Fibroblast of villous mesenchyme (primary cell): ENCODE results near the gene IFNK. TPM values are rescaled to one million over a fixed set of nuclear protein-coding genes. Genes with fewer than 3 reads are reported as not detected.

Experiments used
- DNase-seq: peaks from one replicate; pipeline ENCODE4 v3.0.0-alpha.2; 2010; ENCODE audit warnings: low read depth
- H3K4me3 ChIP-seq: 2 replicates; pipeline ENCODE4 v1.5.1; 2011; ENCODE audit warnings: low read depth, mild to moderate bottlenecking, low read length
- CTCF ChIP-seq: IDR thresholded peaks from 2 replicates; pipeline ENCODE4 v1.5.1; 2012; ENCODE audit warnings: low read depth, mild to moderate bottlenecking, low read length; ENCODE audit not compliant: insufficient read depth
- total RNA-seq: library from RNA; depleted of rRNA; stranded (reverse); fragments of >200 nt; gene quantifications from 2 replicates; pipeline ENCODE4 v1.2.3, GENCODE V29; 2012

IFNK gene
- total RNA-seq, 1 donor = not detected

GRCh38 chr9:27506981-27507380, 17.1 kb upstream of the IFNK start:
- TF ChIP-seq CTCF = no peak
- no peak for DNase-seq
- H3K4me3 ChIP-seq = no peak overlapping the region

- no peak overlapping the region for H3K4me3 ChIP-seq
- no peak for TF ChIP-seq CTCF
- no peak for DNase-seq
These were observed 13.3 kb upstream of the IFNK start for GRCh38 chr9:27510780-27511179.

- H3K4me3 ChIP-seq = no peak overlapping the region
- no peak for DNase-seq
- no peak for TF ChIP-seq CTCF
These were observed 12.3 kb upstream of the IFNK start for GRCh38 chr9:27511771-27512170.

GRCh38 chr9:27514551-27514950, 9.5 kb upstream of the IFNK start:
- TF ChIP-seq CTCF = no peak
- no peak overlapping the region for H3K4me3 ChIP-seq
- DNase-seq = no peak

- DNase-seq = no peak
- no peak overlapping the region for H3K4me3 ChIP-seq
- TF ChIP-seq CTCF = no peak
These were observed 6.1 kb upstream of the IFNK start for GRCh38 chr9:27518006-27518405.

- no peak for DNase-seq
- TF ChIP-seq CTCF = no peak
- H3K4me3 ChIP-seq = no peak overlapping the region
These were observed 5.3 kb upstream of the IFNK start for GRCh38 chr9:27518809-27519208.
